ENCODE results near the gene DOK3.
"Not testable (repeated sequence)": the region's sequence is repeated elsewhere in the genome, so short reads cannot be mapped to it uniquely, and the experiment has no call there.

DOK3 gene

DNA sequence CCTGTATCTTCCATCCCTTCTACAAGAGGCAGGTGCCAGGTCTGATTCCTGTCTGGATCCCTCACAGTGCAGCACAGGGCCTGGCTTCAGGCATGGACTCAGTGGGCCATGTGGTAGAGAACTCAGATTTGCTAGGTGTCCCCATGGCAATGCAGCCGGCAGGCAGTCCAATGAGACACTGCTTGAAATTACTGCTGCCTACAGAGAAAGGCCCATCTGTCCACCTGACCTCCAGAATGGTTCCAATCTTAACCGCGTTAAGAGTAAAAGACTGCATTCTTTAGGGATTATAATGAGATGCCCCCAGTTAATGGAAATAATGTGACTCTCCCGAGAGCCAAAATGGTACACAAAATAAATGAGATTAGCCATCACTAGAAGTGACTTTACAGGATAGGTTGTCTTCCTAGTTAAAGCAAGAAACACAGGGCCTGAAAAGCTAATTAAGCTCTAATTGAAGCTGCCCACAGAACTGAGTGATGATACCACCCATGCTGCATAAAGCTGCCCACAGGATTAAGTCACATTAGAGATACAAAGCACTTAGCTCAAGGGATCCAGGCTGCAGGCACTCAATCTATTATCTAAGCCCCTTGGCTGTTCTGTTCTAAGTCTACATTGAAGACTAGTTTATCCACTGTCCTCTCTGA is 33.3 kb upstream of the DOK3 start:
- Mint-ChIP-seq H3K9me3 (ENCODE audit: low read depth) (no peaks in the 10 kb centered on the region), H3K27ac (no peak overlapping the region), H3K4me1 (ENCODE audit: low read depth) (peaks cover 20% of the 10 kb centered on the region), H3K36me3 (peaks cover 2% of the 10 kb centered on the region), H3K4me3 (no peak overlapping the region), H3K27me3 (no peaks in the 10 kb centered on the region)

DNA sequence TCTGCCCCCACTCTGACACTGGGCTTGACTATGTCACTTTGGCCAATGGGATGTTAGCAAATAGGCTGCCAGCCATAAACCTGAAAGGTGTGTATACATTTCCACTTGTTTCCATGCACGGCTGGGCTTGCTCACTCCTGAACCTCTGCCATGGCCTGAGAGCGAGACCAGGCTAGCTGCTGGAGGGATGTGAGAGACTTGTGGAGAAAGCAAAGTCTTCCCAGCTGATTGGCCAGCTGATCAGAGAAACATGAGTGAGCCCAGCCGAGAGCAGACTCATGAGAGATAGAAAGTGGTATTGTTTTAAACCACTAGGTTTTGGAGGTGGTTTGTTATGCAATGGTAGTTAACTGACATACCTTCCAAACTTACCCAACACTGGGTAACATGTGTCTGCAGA is 30.8 kb upstream of the DOK3 start:
- Mint-ChIP-seq H3K27ac (no peak overlapping the region), H3K4me1 (ENCODE audit: low read depth) (peaks cover 9% of the 10 kb centered on the region)

DNA sequence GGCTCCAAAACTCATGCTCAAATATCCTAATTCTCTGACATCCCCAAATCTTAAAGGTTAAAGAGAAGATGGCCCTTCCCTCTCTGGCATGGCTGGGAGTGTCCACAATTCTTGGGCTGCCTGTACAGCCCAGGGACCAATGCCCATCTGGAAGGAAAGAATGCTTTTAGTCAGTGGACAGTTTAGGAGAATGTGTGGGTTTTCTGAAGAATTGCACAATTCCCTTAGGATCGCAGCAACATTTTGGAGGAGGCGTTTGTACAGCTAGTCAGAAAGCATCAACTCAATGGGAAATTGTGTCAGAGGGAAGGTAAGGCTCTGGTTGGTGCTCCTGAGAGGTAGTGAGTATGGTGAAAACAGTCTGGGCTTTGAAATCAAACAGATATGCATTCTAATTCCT is 29.8 kb upstream of the DOK3 start:
- Mint-ChIP-seq H3K27me3 (no peaks in the 10 kb centered on the region), H3K36me3 (no peaks in the 10 kb centered on the region), H3K4me1 (ENCODE audit: low read depth) (peaks cover 9% of the 10 kb centered on the region), H3K9me3 (ENCODE audit: low read depth) (no peaks in the 10 kb centered on the region), H3K4me3 (no peak overlapping the region), H3K27ac (no peak overlapping the region)

More for the DNA sequence above, 30.8 kb upstream of the DOK3 start:
- Mint-ChIP-seq H3K36me3 (no peaks in the 10 kb centered on the region), H3K9me3 (ENCODE audit: low read depth) (no peaks in the 10 kb centered on the region), H3K27me3 (no peaks in the 10 kb centered on the region), H3K4me3 (no peak overlapping the region)

- no peak overlapping the region for H3K27ac Mint-ChIP-seq
- H3K4me3 Mint-ChIP-seq, result no peak overlapping the region
- no peaks in the 10 kb centered on the region for H3K9me3 Mint-ChIP-seq (ENCODE audit: low read depth)
- no peaks in the 10 kb centered on the region for H3K27me3 Mint-ChIP-seq
- peaks cover 9% of the 10 kb centered on the region for H3K4me1 Mint-ChIP-seq (ENCODE audit: low read depth)
- H3K36me3 Mint-ChIP-seq, result no peaks in the 10 kb centered on the region
Observed at GRCh38 chr5:177538876-177539275, 29.2 kb upstream of the DOK3 start.

GRCh38 chr5:177537389-177538361 is 28.0 kb upstream of the DOK3 start:
- H3K27ac Mint-ChIP-seq, result no peak overlapping the region
- peaks cover 8% of the 10 kb centered on the region for H3K4me1 Mint-ChIP-seq (ENCODE audit: low read depth)
- H3K36me3 Mint-ChIP-seq, result no peaks in the 10 kb centered on the region
- no peak overlapping the region for H3K4me3 Mint-ChIP-seq
- no peaks in the 10 kb centered on the region for H3K27me3 Mint-ChIP-seq
- no peaks in the 10 kb centered on the region for H3K9me3 Mint-ChIP-seq (ENCODE audit: low read depth)

GRCh38 chr5:177536386-177536785 is 26.8 kb upstream of the DOK3 start:
- H3K4me1 Mint-ChIP-seq (ENCODE audit: low read depth), result peaks cover 6% of the 10 kb centered on the region
- H3K27me3 Mint-ChIP-seq, result no peaks in the 10 kb centered on the region
- H3K36me3 Mint-ChIP-seq, result no peaks in the 10 kb centered on the region
- no peaks in the 10 kb centered on the region for H3K9me3 Mint-ChIP-seq (ENCODE audit: low read depth)
- no peak overlapping the region for H3K4me3 Mint-ChIP-seq
- no peak overlapping the region for H3K27ac Mint-ChIP-seq

GRCh38 chr5:177535125-177535524 is 25.5 kb upstream of the DOK3 start:
- H3K27ac Mint-ChIP-seq, result no peak overlapping the region

DNA sequence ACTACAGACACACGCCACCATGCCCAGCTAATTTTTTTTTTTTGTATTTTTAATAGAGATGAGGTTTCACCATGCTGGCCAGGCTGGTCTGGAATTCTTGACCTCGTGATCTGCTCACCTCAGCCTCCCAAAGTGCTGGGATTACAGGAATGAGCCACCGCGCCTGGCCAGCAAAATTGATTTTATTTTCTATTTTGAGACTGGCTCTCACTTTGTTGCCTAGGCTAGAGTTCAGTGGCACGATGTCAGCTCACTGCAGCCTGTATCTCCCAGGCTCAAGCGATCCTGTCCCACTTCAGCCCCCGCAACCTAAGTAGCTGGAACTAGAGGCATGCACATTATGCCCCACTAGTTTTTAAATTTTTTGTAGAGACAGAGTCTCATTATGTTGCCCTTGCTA is 24.8 kb upstream of the DOK3 start:
- H3K4me1 Mint-ChIP-seq (ENCODE audit: low read depth); H3K27ac Mint-ChIP-seq; H3K27me3 Mint-ChIP-seq; H3K36me3 Mint-ChIP-seq; H3K4me3 Mint-ChIP-seq; H3K9me3 Mint-ChIP-seq (ENCODE audit: low read depth): not testable (repeated sequence)

More at GRCh38 chr5:177535125-177535524, 25.5 kb upstream of the DOK3 start:
- H3K4me1 Mint-ChIP-seq (ENCODE audit: low read depth), result peaks cover 3% of the 10 kb centered on the region
- H3K27me3 Mint-ChIP-seq, result no peaks in the 10 kb centered on the region
- no peaks in the 10 kb centered on the region for H3K36me3 Mint-ChIP-seq
- H3K9me3 Mint-ChIP-seq (ENCODE audit: low read depth), result no peaks in the 10 kb centered on the region
- H3K4me3 Mint-ChIP-seq, result no peak overlapping the region

DNA sequence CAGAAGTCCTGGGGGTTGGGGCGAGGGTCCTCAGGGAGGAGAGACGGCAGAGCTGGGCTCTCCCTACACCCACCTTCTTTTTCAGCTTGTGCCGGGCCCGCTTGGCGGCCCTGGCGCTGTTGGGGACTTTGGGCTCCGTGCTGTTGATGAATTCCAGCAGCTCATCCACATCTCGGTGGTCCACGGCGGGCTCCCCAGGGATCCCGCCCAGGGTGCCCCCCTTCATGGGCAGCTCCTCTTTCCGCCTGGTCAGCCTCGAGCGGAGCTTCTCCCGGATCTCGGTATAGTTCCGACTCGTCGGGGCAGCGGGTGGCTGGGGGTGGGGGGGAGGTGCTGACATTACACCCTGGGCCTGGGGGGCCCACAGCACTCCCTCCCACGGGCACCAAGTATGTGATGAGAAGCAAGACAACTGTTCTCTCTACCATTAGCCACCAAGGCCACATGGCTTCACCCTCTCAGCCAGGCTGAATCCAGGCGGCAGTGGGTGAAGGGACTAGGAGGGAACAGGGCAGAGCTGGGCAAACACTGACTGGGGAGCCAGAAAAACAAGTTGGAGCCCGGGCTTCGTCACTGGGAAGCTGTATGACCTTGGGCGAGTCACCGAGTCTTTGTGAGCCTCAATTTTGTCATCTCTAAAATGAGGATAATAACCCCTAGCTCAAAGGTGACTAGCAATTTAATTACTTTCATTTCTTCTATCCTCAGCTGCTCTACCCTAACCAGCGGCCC is 21.7 kb upstream of the DOK3 start:
- Mint-ChIP-seq H3K27ac (no peak overlapping the region), H3K36me3 (no peaks in the 10 kb centered on the region), H3K4me3 (no peak overlapping the region), H3K27me3 (no peaks in the 10 kb centered on the region), H3K4me1 (ENCODE audit: low read depth) (peaks cover 1% of the 10 kb centered on the region), H3K9me3 (ENCODE audit: low read depth) (no peaks in the 10 kb centered on the region)

GRCh38 chr5:177530638-177531037 is 21.0 kb upstream of the DOK3 start:
- Mint-ChIP-seq H3K36me3 (no peaks in the 10 kb centered on the region), H3K9me3 (ENCODE audit: low read depth) (no peaks in the 10 kb centered on the region), H3K4me1 (ENCODE audit: low read depth) (peaks cover 1% of the 10 kb centered on the region), H3K27ac (no peak overlapping the region), H3K4me3 (no peak overlapping the region), H3K27me3 (no peaks in the 10 kb centered on the region)

GRCh38 chr5:177529247-177530203 is 19.9 kb upstream of the DOK3 start:
- Mint-ChIP-seq H3K27ac (peak overlapping the region; percentile 36), H3K27me3 (no peaks in the 10 kb centered on the region), H3K36me3 (no peaks in the 10 kb centered on the region), H3K4me1 (ENCODE audit: low read depth) (peaks cover 1% of the 10 kb centered on the region), H3K9me3 (ENCODE audit: low read depth) (no peaks in the 10 kb centered on the region), H3K4me3 (no peak overlapping the region)

DNA sequence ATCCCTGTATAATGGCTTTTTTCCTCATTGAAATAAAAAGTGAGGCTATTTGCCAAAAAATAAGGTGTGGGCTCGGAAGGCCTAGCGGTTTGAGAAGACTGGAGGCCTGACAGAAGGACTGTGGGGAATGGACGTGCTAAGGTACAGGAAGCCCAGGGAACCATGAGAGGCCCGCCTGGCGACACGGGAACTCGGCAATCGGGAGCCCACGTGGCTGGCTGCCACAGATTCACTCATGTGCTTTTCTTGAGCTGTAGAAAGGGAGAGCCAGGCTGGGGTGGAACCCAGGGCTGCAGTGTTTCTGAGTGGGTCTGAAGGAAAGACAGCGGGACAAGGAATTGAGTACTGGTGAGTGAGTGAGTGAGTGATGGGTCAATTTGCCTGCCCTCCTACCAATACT is 19.0 kb upstream of the DOK3 start:
- Mint-ChIP-seq H3K4me1 (ENCODE audit: low read depth) (peaks cover 1% of the 10 kb centered on the region), H3K36me3 (no peaks in the 10 kb centered on the region), H3K4me3 (no peak overlapping the region), H3K27ac (no peak overlapping the region), H3K27me3 (no peaks in the 10 kb centered on the region), H3K9me3 (ENCODE audit: low read depth) (no peaks in the 10 kb centered on the region)

DNA sequence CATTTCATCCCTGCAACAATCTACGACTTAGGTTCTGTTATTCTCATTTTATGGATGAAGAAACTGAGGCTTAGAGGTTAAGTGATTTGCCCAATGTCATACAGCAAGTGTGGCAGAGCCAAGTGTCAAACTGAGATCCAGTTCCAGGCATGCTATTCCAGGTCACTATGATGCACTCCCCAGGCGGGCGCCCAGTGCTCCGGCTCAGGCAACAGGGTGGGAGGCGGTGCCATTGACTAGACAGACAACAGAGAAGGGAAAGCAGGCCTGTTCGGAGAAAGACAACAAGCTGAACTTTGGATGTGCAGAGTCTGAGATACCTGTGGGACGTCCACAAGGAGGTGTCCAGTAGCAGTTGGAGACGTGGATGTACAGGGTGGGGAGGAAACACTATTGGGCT is 18.0 kb upstream of the DOK3 start:
- no peaks in the 10 kb centered on the region for H3K4me1 Mint-ChIP-seq (ENCODE audit: low read depth)
- no peaks in the 10 kb centered on the region for H3K27me3 Mint-ChIP-seq
- H3K27ac Mint-ChIP-seq, result no peak overlapping the region
- no peaks in the 10 kb centered on the region for H3K36me3 Mint-ChIP-seq
- no peak overlapping the region for H3K4me3 Mint-ChIP-seq
- no peaks in the 10 kb centered on the region for H3K9me3 Mint-ChIP-seq (ENCODE audit: low read depth)

- H3K4me3 Mint-ChIP-seq, result no peak overlapping the region
Observed at GRCh38 chr5:177526791-177527190, 17.2 kb upstream of the DOK3 start.

More at GRCh38 chr5:177526791-177527190, 17.2 kb upstream of the DOK3 start:
- no peaks in the 10 kb centered on the region for H3K9me3 Mint-ChIP-seq (ENCODE audit: low read depth)
- no peaks in the 10 kb centered on the region for H3K27me3 Mint-ChIP-seq
- H3K27ac Mint-ChIP-seq, result no peak overlapping the region
- no peaks in the 10 kb centered on the region for H3K4me1 Mint-ChIP-seq (ENCODE audit: low read depth)
- H3K36me3 Mint-ChIP-seq, result no peaks in the 10 kb centered on the region
